GM06990 (cell line): ENCODE results near the gene ADAMTSL2.

Source experiments
- DNase-seq: peaks from one replicate; pipeline ENCODE4 v3.0.0-alpha.2; 2011; ENCODE audit not compliant: insufficient read length; ENCODE audit errors: extremely low read depth
- H3K27me3 ChIP-seq: replicated peaks from 2 replicates; pipeline ENCODE4 v1.6.0; 2011; ENCODE audit warnings: low read length; ENCODE audit not compliant: control insufficient read depth, insufficient read depth
- H3K36me3 ChIP-seq: 2 replicates; pipeline ENCODE4 v1.5.1; 2011; ENCODE audit warnings: low read length; ENCODE audit not compliant: control insufficient read depth, insufficient read depth
- H3K4me3 ChIP-seq: replicated peaks from 2 replicates; pipeline ENCODE4 v1.5.1; 2011; ENCODE audit warnings: low read depth, mild to moderate bottlenecking, control low read depth, low read length
- CTCF ChIP-seq: IDR thresholded peaks from 2 replicates; pipeline ENCODE4 v1.5.1; 2011; ENCODE audit warnings: low read length, control low read depth, mild to moderate bottlenecking, inconsistent platforms; ENCODE audit not compliant: insufficient read depth, poor library complexity, severe bottlenecking

ADAMTSL2 gene

GRCh38 chr9:133582501-133583045 lies 48.1 kb downstream of the ADAMTSL2 start:
- Histone ChIP-seq H3K36me3 (no peaks in the 10 kb centered on the region), H3K27me3 (peaks cover 3% of the 10 kb centered on the region), H3K4me3 (no peak overlapping the region)
- TF ChIP-seq CTCF, result no peak
- DNase-seq, result no peak

- no peak for TF ChIP-seq CTCF
- Histone ChIP-seq H3K4me3 (no peak overlapping the region), H3K27me3 (peaks cover 3% of the 10 kb centered on the region), H3K36me3 (no peaks in the 10 kb centered on the region)
- no peak for DNase-seq
Observed at GRCh38 chr9:133583111-133583510, 48.6 kb downstream of the ADAMTSL2 start.

GRCh38 chr9:133583586-133583985 lies 49.1 kb downstream of the ADAMTSL2 start:
- Histone ChIP-seq H3K4me3 (no peak overlapping the region), H3K27me3 (peaks cover 3% of the 10 kb centered on the region), H3K36me3 (no peaks in the 10 kb centered on the region)
- no peak for TF ChIP-seq CTCF
- no peak for DNase-seq

GRCh38 chr9:133584167-133584558 lies 49.7 kb downstream of the ADAMTSL2 start:
- DNase-seq, result no peak
- no peaks in the 10 kb centered on the region for H3K36me3 ChIP-seq
- peaks cover 3% of the 10 kb centered on the region for H3K27me3 ChIP-seq
- no peak for TF ChIP-seq CTCF
- H3K4me3 ChIP-seq, result no peak overlapping the region

GRCh38 chr9:133584559-133585476 lies 50.3 kb downstream of the ADAMTSL2 start:
- TF ChIP-seq CTCF, result no peak
- no peak for DNase-seq
- Histone ChIP-seq H3K4me3 (no peak overlapping the region), H3K36me3 (no peaks in the 10 kb centered on the region), H3K27me3 (peaks cover 3% of the 10 kb centered on the region)
